Stimulated activated CD4-positive, alpha-beta T cell treated with anti-CD3 and anti-CD28 coated beads, Interleukin-1b, Interleukin-23, amount 100 ng/mL, for 1 hour (primary cell): ENCODE results near the gene FAM229A.
A peak's percentile ranks its signal among the peaks of the same experiment; 100 is the strongest.
"Not testable (repeated sequence)": the region's sequence is repeated elsewhere in the genome, so short reads cannot be mapped to it uniquely, and the experiment has no call there.

Experiments used
- DNase-seq, 2 donors: peaks; one replicate each; pipeline ENCODE4 v3.0.0-alpha.2; 2020; ENCODE audit warnings: low read depth in 2 of 2

Gene FAM229A

DNA sequence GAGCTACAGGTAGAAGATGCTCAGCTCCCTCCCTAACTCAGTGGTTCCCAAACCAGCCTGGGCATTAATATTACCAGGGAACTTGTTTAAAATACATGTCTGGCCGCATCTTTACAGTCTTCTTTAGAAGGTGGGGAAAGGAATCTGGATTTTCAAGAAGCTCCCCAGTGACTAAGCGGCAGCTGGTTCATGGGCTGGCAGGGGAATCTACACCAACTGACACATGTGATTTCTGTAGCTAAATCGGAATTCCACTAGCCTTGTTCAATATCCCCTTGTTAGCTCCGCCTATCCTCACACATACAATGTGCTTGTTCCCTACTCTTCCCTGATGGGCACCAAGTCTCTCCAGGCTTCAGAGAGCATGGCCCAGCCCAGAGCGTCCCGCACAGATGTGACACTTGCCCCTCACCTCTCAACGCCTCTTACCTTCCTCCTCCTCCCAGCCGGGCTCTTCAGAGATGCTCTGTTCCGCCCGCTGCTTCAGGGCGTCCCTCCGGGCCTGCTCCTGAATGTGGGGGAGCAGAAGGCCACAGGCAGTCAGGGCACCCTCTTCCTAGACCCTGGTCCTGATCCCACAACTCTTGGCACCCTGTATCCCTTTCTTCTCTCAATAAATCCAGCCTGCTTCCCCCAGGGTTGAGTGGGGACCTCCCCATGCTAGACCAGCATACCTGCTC is 15.4 kb upstream of the FAM229A start:
- no peak for DNase-seq

DNA sequence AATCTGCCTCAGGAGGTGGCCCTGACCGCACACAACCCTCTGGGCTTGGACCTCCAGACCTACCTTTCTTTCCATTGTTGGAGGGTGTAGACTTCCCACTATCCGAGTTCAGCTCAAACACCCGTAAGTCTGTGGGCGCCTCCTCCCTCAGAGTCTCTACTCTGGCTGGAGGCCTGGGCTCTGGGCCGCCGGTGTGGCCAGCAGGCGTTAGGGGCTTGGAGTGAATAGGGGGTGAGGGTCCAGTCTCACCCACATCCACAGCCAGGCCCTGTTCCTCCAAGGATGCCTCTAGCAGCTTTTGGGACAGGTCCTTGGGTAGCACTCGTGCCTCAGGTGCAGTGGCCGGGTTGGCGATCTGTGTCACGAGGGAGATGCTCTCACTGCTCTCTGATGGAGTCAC is 13.9 kb upstream of the FAM229A start:
- no peak for DNase-seq

GRCh38 chr1:32373996-32374592 is 11.8 kb upstream of the FAM229A start:
- DNase-seq: no peak

GRCh38 chr1:32372149-32372756 is 10.0 kb upstream of the FAM229A start:
- no peak for DNase-seq

DNA sequence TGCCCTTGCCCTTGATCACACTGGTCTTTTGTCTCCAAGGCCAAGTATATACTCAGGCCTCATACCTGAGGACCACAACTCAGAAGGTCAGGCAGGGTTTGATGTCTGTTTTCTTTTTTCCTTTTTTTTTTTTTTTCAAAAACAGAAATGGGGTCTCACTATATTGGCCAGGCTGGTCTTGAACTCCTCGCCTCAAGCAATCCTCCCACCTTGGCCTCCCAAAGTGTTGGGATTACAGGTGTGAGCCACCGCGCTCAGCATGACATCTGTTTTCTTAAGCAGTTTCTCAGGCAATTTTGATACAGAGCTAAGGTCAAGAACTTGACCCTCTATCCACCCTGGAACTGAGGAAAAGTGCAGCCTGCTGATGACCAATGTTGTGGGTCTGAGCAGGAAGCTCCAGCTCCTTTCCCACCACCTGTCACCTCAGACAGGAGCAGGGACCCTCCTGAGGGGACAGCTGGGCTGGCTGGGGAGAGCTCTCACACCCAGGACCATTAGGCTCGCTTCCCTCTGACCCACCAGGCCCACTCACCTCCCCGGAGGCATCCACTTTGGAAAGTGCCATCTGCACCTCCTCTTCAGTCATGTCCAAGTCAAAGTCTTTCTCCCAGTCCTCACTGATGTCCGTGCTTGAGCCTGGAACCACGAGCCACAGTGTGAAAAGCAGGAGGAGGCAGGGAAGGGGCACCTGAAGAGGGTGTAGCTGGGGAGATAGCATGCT is 5.8 kb upstream of the FAM229A start:
- no peak for DNase-seq

DNA sequence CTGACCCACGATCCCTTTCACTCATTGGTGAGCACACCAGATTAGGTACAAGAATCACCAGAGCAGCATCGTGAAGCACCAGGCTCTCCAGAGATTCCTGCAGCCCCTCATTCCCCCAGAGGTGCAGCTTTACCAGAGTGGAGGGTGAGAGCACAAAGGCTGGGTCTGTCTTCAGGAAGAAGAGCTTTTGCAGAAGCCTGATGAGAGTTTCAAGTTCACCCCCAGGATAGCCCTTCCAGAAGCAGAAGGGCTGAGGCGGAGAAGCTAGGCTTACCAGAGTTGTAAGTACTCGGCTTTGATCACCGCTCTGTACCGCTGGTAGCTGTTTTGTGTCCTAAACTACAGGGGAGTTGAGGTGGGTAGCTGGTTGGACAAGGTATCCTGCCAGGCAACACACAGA is 3.2 kb upstream of the FAM229A start:
- DNase-seq: no peak

- no peak for DNase-seq
These were observed 2.6 kb upstream of the FAM229A start for GRCh38 chr1:32364836-32365235.

GRCh38 chr1:32363713-32364112 is 1.4 kb upstream of the FAM229A start:
- no peak for DNase-seq

DNA sequence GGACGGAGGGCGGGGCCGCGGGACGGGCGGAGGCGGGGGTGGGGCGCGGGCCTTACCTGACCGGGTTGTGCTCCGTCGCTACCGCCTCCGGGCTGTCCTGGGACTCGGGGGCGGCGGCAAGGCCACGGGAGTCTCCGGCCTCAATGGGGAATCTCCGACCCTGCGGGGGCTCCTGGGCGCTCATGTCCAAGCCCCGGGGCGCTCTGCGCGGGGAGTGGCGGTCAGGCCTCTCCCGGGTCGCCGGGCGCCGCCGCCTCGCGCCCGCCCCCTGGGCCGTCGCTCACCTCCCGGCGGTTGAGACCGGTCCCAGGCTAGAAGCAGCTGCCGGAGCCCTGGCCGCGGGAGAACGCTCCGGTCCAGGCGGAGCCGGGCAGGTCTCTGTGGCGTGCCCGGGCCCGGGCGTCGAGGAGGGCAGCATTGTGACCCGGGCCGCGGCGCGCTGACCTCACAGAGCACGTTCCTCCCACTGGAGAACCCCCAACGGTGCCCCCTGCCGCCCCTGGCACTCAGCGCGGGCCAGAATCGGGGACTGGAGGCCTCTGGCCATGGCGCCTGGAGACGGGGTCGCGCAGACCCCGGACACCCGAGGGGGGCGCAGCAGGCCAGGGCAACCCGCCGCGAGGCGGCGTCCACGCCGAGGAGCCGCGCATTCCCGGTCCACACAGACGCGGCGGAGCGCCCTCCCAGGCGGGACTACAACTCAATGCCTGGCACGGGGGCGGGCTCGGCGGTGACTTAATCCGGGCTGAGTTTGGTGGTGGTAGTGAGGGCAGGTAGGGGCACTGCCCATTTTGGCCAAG is 411 bp downstream of the FAM229A start:
- peak in 1 of 2 donors; percentile 22 for DNase-seq

DNA sequence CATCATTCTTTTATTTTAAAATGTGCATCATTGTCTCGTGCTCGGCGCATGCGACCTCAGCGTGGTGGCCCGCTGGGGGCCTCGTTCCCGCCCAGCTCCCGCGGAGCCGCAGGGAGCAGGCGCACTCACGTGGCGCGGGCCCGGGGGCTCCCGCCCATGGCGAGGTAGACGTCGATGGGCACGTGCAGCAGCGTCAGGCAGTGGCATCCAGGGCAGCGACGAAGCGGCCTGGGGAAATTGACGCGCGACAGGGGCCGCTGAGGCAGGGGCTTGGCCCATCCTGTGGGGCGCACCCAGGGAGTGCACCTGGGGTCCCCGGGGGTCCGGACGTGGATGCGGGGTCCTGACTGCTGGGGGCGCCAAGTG is 994 bp downstream of the FAM229A start:
- no peak for DNase-seq

DNA sequence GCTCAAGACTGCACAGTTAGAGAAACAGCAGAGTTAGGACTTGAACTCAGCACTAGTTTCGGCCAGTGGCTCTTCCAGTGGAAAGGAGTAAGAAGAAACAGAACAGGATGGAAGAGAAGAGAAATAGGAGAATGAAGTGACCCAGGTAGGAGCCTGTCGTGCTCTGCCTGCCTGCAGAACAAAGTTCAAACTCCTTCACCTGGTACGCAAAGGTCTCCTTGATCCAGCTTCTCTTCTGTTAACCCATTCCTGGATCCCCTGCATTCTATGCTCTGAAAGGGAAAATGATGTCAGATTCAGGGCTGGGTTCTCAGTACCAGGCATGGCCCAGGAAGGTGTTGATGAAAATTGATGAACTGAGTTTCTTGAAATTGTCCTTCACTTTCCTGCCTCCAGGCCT is 3.9 kb downstream of the FAM229A start:
- DNase-seq: no peak

- no peak for DNase-seq
These were observed 4.7 kb downstream of the FAM229A start for GRCh38 chr1:32357614-32358013.

DNA sequence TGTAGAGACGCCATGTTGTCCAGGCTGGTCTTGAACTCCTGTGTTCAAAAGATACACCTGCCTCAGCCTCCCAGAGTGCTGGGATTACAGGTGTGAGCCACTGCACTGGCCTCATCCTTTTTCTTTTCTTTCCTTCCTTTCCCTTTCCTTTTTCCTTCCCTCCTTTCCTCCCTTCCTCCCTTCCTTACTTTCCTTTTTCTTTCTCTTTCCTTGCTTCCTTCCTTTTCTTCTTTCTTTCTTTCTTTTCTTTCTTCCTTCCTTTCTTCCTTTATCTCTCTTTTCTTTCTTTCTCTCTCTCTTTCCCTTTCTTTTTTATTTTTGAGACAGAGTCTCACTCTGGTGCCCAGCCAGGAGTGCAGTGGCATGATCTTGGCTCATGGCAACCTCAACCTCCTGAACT is 5.8 kb downstream of the FAM229A start:
- no peak for DNase-seq

DNA sequence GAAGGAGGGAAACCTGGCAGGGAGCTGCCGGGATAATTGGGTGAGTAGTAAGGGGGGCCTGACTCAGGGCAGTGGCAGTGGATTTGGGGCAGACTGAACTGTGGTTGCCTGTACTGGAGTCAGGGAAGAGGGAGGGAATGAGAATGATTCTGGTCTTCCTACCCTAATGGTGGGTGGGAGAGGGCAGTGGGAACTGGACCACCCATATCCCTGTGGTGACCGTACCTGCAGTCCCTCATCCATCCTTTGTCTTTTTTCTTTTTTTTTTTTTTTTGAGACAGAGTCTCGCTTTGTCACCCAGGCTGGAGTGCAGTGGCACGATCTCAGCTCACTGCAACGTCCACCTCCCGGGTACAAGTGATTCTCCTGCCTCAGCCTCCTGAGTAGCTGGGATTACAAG is 6.5 kb downstream of the FAM229A start:
- DNase-seq: not testable (repeated sequence)

GRCh38 chr1:32353886-32354570 is 8.3 kb downstream of the FAM229A start:
- no peak for DNase-seq

- no peak for DNase-seq
These were observed 8.9 kb downstream of the FAM229A start for GRCh38 chr1:32353431-32353830.

GRCh38 chr1:32352831-32353383 is 9.4 kb downstream of the FAM229A start:
- no peak for DNase-seq

- no peak for DNase-seq
These were observed 10.0 kb downstream of the FAM229A start for GRCh38 chr1:32352239-32352745.

- DNase-seq: peak; percentile 83 to 89
These were observed 10.7 kb downstream of the FAM229A start for GRCh38 chr1:32351399-32352238.
